HFF-Myc (cell line): ENCODE results near the gene CUL1.

Experiments
- DNase-seq: peaks from one replicate; pipeline ENCODE4 v3.0.0-alpha.2; 2011; ENCODE audit warnings: low read depth; ENCODE audit errors: extremely low read depth
- H3K4me3 ChIP-seq: replicated peaks from 2 replicates; pipeline ENCODE4 v1.5.1; 2011; ENCODE audit warnings: low read depth, mild to moderate bottlenecking, control low read depth, low read length
- CTCF ChIP-seq: IDR thresholded peaks from 2 replicates; pipeline ENCODE4 v1.5.1; 2012; ENCODE audit warnings: mild to moderate bottlenecking, low read depth, low read length, control low read depth; ENCODE audit errors: missing control alignments

Gene CUL1

GRCh38 chr7:148694631-148695030, 4.1 kb upstream of the CUL1 start:
- no peak for TF ChIP-seq CTCF
- DNase-seq, result no peak
- H3K4me3 ChIP-seq, result no peak overlapping the region

GRCh38 chr7:148695953-148696352, 2.8 kb upstream of the CUL1 start:
- TF ChIP-seq CTCF, result no peak
- no peak for DNase-seq

GRCh38 chr7:148696787-148697186, 1.9 kb upstream of the CUL1 start:
- DNase-seq, result no peak
- no peak overlapping the region for H3K4me3 ChIP-seq
- TF ChIP-seq CTCF, result no peak

More at GRCh38 chr7:148695953-148696352, 2.8 kb upstream of the CUL1 start:
- no peak overlapping the region for H3K4me3 ChIP-seq

GRCh38 chr7:148697256-148698006, 1.3 kb upstream of the CUL1 start:
- peak; percentile 69 for DNase-seq
- peak overlapping the region; percentile 78 for H3K4me3 ChIP-seq
- TF ChIP-seq CTCF, result no peak

- DNase-seq, result no peak
- no peak for TF ChIP-seq CTCF
- peak overlapping the region; percentile 78 for H3K4me3 ChIP-seq
These were observed 701 bp upstream of the CUL1 start for GRCh38 chr7:148698007-148698396.

- TF ChIP-seq CTCF, result no peak
- no peak for DNase-seq
- H3K4me3 ChIP-seq, result peak overlapping the region; percentile 78
These were observed 500 bp downstream of the CUL1 start for GRCh38 chr7:148699024-148699781.
